Fibroblast of skin of back (primary cell): ENCODE measurements around the gene PHC2.

Source experiments
- DNase-seq: peaks from one replicate; pipeline ENCODE4 v3.0.0-alpha.2; 2013

PHC2 gene

GRCh38 chr1:33446590-33446989 is 15.7 kb upstream of the PHC2 start:
- DNase-seq, result no peak

- no peak for DNase-seq
These were observed 14.2 kb upstream of the PHC2 start for GRCh38 chr1:33445108-33445507.

GRCh38 chr1:33443705-33444180 is 12.8 kb upstream of the PHC2 start:
- no peak for DNase-seq

- peak; percentile 60 for DNase-seq
These were observed 12.3 kb upstream of the PHC2 start for GRCh38 chr1:33443080-33443704.

- DNase-seq, result no peak
These were observed 11.2 kb upstream of the PHC2 start for GRCh38 chr1:33442141-33442540.

GRCh38 chr1:33441088-33441745 is 10.3 kb upstream of the PHC2 start:
- DNase-seq, result no peak

GRCh38 chr1:33439662-33440061 is 8.8 kb upstream of the PHC2 start:
- no peak for DNase-seq

- DNase-seq, result no peak
These were observed 7.7 kb upstream of the PHC2 start for GRCh38 chr1:33438364-33439160.

GRCh38 chr1:33436557-33437285 is 5.8 kb upstream of the PHC2 start:
- DNase-seq, result no peak

GRCh38 chr1:33435096-33435820 is 4.4 kb upstream of the PHC2 start:
- DNase-seq, result peak; percentile 94

GRCh38 chr1:33434363-33434750 is 3.5 kb upstream of the PHC2 start:
- DNase-seq, result no peak

- DNase-seq, result peak; percentile 98
These were observed 2.8 kb upstream of the PHC2 start for GRCh38 chr1:33433509-33434362.

- DNase-seq, result peak; percentile 25
These were observed 821 bp downstream of the PHC2 start for GRCh38 chr1:33429856-33430691.

GRCh38 chr1:33429332-33429731 is 1.6 kb downstream of the PHC2 start:
- DNase-seq, result no peak

GRCh38 chr1:33428661-33429060 is 2.2 kb downstream of the PHC2 start:
- no peak for DNase-seq

GRCh38 chr1:33426916-33427315 is 4.0 kb downstream of the PHC2 start:
- no peak for DNase-seq

GRCh38 chr1:33425900-33426299 is 5.0 kb downstream of the PHC2 start:
- DNase-seq, result no peak

- DNase-seq, result peak; percentile 56
These were observed 6.3 kb downstream of the PHC2 start for GRCh38 chr1:33424610-33425009.

- DNase-seq, result peak; percentile 53
These were observed 6.7 kb downstream of the PHC2 start for GRCh38 chr1:33424205-33424604.
